Naive thymus-derived CD4-positive, alpha-beta T cell (primary cell): Measurements from ENCODE around the gene EYS. TPM values are rescaled to one million over a fixed set of nuclear protein-coding genes. Genes with fewer than 3 reads are reported as not detected.
"Not testable (repeated sequence)": the region's sequence is repeated elsewhere in the genome, so short reads cannot be mapped to it uniquely, and the experiment has no call there.

Experiments used
- ATAC-seq: fragments of 150-1000 bp; cut with Tn5 transposase; 2 replicates; pipeline ENCODE4 v1.10.0; 2021; ENCODE audit warnings: mild to moderate bottlenecking, moderate library complexity
- CTCF ChIA-PET: fragments of 350-600 bp; sonication (Branson Sonifier 250); formaldehyde crosslinking; loops from one replicate; lab custom pipeline; 2021; ENCODE audit warnings: antibody characterized with exemption; lab: Charles Lee
- POLR2A ChIA-PET: fragments of 350-600 bp; sonication (Branson Sonifier 250); formaldehyde crosslinking; loops from one replicate; lab custom pipeline; 2021; ENCODE audit warnings: antibody characterized with exemption, inconsistent platforms; lab: Charles Lee
- DNase-seq, 9 donors: peaks; one replicate each; pipeline versions ENCODE4 v3.0.0 to v3.0.0-alpha.2; 2020 to 2022; ENCODE audit warnings: mixed read lengths in 1 of 9
- H3K27ac ChIP-seq: one replicate; pipeline ENCODE4 v1.7.0; 2013; ENCODE audit warnings: mild to moderate bottlenecking, low read depth, low read length, moderate library complexity
- H3K27me3 ChIP-seq, 2 donors: one replicate each; pipeline ENCODE4 v1.7.0; 2013; ENCODE audit warnings: low read length in 2 of 2, mild to moderate bottlenecking in 2 of 2, moderate library complexity in 2 of 2; ENCODE audit not compliant: control insufficient read depth in 2 of 2, insufficient read depth in 2 of 2
- H3K36me3 ChIP-seq, 3 experiments: 1 replicate in 2 of 3; 2 replicates in 1 of 3; pipeline ENCODE4 v1.7.0; 2013; ENCODE audit warnings: low read length in 3 of 3, mild to moderate bottlenecking in 3 of 3, moderate library complexity in 1 of 3; ENCODE audit not compliant: insufficient read depth in 3 of 3, control insufficient read depth in 2 of 3
- H3K4me1 ChIP-seq, 2 donors: one replicate each; pipeline ENCODE4 v1.7.0; 2013; ENCODE audit warnings: low read length in 2 of 2, mild to moderate bottlenecking in 2 of 2, moderate library complexity in 1 of 2; ENCODE audit not compliant: control insufficient read depth in 2 of 2, insufficient read depth in 2 of 2
- H3K4me3 ChIP-seq: 2 replicates; pipeline ENCODE4 v1.7.0; 2013; ENCODE audit warnings: mild to moderate bottlenecking, low read length
- H3K9me3 ChIP-seq, 3 experiments: 1 replicate in 2 of 3; 2 replicates in 1 of 3; pipeline ENCODE4 v1.7.0; 2013; ENCODE audit warnings: low read length in 3 of 3; ENCODE audit not compliant: control insufficient read depth in 2 of 3
- H3K27ac Mint-ChIP-seq, 9 donors: one replicate each; pipeline ENCODE4 v1.8.0; 2020 to 2022; ENCODE audit warnings: mixed read lengths in 9 of 9, mild to moderate bottlenecking in 8 of 9, moderate library complexity in 5 of 9, inconsistent platforms in 2 of 9
- H3K27me3 Mint-ChIP-seq, 5 donors: one replicate each; pipeline ENCODE4 v1.8.0; 2021 to 2022; ENCODE audit warnings: mixed read lengths in 5 of 5, mild to moderate bottlenecking in 1 of 5
- H3K36me3 Mint-ChIP-seq, 5 donors: one replicate each; pipeline ENCODE4 v1.8.0; 2020 to 2022; ENCODE audit warnings: mixed read lengths in 5 of 5, mild to moderate bottlenecking in 3 of 5, inconsistent platforms in 1 of 5
- H3K4me1 Mint-ChIP-seq, 7 donors: one replicate each; pipeline ENCODE4 v1.8.0; 2020 to 2022; ENCODE audit warnings: mixed read lengths in 7 of 7, mild to moderate bottlenecking in 3 of 7, inconsistent platforms in 1 of 7
- H3K4me3 Mint-ChIP-seq, 10 donors: one replicate each; pipeline ENCODE4 v1.8.0; 2020 to 2022; ENCODE audit warnings: mild to moderate bottlenecking in 10 of 10, mixed read lengths in 10 of 10, moderate library complexity in 6 of 10, inconsistent platforms in 2 of 10
- H3K9me3 Mint-ChIP-seq, 11 donors: one replicate each; pipeline ENCODE4 v1.8.0; 2020 to 2022; ENCODE audit warnings: mixed read lengths in 11 of 11, mild to moderate bottlenecking in 4 of 11, inconsistent platforms in 1 of 11, moderate library complexity in 1 of 11
- intact Hi-C, 2 donors: fragments of 100-400 bp; cut with micrococcal nuclease; formaldehyde crosslinking; loops; one replicate each; pipeline ENCODE4 v1.15.1; 2023
- polyA plus RNA-seq, 2 donors: library from polyadenylated mRNA; unstranded; fragments of 300-500 nt; fragmentation: Illumina TruSeq; gene quantifications; one replicate each; pipeline ENCODE4 v1.2.3, GENCODE V29; 2021
- total RNA-seq, 6 experiments: library from RNA in 5 of 6; stranded (reverse) in 5 of 6; gene quantifications; 1 replicate in 5 of 6; 2 replicates in 1 of 6; pipeline ENCODE4 v1.2.3 and lab custom pipeline; 2021 to 2026

The EYS gene
- total and polyA plus RNA-seq, 7 experiments from 2014 or later: 0.07 to 0.21 (median 0.13) TPM; not detected in 4

DNA sequence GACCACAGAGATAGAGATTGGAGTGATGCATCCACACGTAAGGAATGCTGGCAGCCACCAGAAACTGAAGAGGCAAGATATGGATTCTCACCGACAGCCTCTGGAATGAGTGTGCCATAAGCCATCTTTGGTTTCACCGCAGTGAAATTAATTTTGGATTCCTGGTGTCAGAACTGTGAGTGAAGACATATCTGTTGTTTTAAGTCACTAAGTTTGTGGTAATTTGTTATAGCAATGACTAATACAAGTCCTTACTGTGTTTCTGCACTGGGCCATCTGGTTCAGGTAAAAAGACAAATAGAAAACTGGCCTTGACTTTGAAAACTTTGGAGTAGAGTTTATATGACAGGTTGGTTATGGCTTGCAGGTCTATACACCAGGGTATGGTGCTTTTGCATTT is 1809.6 kb downstream of the EYS start:
- Mint-ChIP-seq H3K4me3 (no peak overlapping the region), H3K9me3 (peaks cover 0 to 4% (median 0%) of the 10 kb centered on the region in 11 donors), H3K36me3 (no peaks in the 10 kb centered on the region), H3K4me1 (no peaks in the 10 kb centered on the region), H3K27ac (no peak overlapping the region), H3K27me3 (no peaks in the 10 kb centered on the region)
- H3K4me3 ChIP-seq: no peak overlapping the region
- intact Hi-C loops: no loop called here
- CTCF ChIA-PET: no interaction called here
- ATAC-seq (no peak), DNase-seq (no peak)
- H3K27me3 ChIP-seq: no peaks in the 10 kb centered on the region
- no peaks in the 10 kb centered on the region for H3K9me3 ChIP-seq
- no peaks in the 10 kb centered on the region for H3K36me3 ChIP-seq
- POLR2A ChIA-PET: no interaction called here
- no peaks in the 10 kb centered on the region for H3K4me1 ChIP-seq
- H3K27ac ChIP-seq: no peak overlapping the region

GRCh38 chr6:63888416-63888815 is 1818.6 kb downstream of the EYS start:
- H3K27ac ChIP-seq: no peak overlapping the region
- DNase-seq (no peak), ATAC-seq (no peak)
- H3K36me3 ChIP-seq: no peaks in the 10 kb centered on the region
- peaks cover 0 to 11% (median 4%) of the 10 kb centered on the region in 11 donors for H3K9me3 Mint-ChIP-seq
- no peaks in the 10 kb centered on the region for H3K4me1 Mint-ChIP-seq
- peaks cover 0 to 7% (median 0%) of the 10 kb centered on the region in 5 donors for H3K36me3 Mint-ChIP-seq
- POLR2A ChIA-PET: no interaction called here
- peaks cover 0 to 17% (median 6%) of the 10 kb centered on the region in 5 donors for H3K27me3 Mint-ChIP-seq
- intact Hi-C loops: no loop called here
- no peaks in the 10 kb centered on the region for H3K27me3 ChIP-seq
- H3K27ac Mint-ChIP-seq: no peak overlapping the region
- CTCF ChIA-PET: no interaction called here
- no peak overlapping the region for H3K4me3 ChIP-seq
- H3K4me3 Mint-ChIP-seq: no peak overlapping the region
- no peaks in the 10 kb centered on the region for H3K9me3 ChIP-seq
- no peaks in the 10 kb centered on the region for H3K4me1 ChIP-seq

DNA sequence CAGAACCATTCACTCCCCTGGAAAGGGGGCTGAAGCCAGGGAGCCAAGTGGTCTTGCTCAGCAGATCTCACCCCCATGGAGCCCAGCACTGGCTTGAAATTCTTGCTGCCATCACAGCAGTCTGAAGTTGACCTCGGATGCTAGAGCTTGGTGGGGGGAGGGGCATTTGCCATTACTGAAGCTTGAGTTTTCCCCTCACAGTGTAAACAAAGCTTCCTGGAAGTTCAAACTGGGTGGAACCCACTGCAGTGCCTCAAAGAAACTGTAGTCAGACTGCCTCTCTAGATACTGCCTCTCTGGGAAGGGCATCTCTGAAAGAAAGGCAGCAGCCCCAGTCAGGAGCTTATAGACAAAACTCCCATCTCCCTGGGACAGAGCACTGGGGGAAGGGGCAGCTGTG is 1819.2 kb downstream of the EYS start:
- CTCF ChIA-PET, H3K9me3 ChIP-seq, H3K27ac ChIP-seq, H3K4me3 Mint-ChIP-seq, H3K4me1 Mint-ChIP-seq, ATAC-seq, H3K4me1 ChIP-seq, H3K27me3 ChIP-seq, H3K27ac Mint-ChIP-seq, H3K4me3 ChIP-seq, H3K36me3 ChIP-seq, H3K36me3 Mint-ChIP-seq, intact Hi-C loops, DNase-seq, POLR2A ChIA-PET: not testable (repeated sequence)
- Mint-ChIP-seq H3K27me3 (peaks cover 0 to 17% (median 6%) of the 10 kb centered on the region in 5 donors), H3K9me3 (peaks cover 0 to 12% (median 4%) of the 10 kb centered on the region in 11 donors)

GRCh38 chr6:63887002-63887751 is 1819.8 kb downstream of the EYS start:
- Mint-ChIP-seq H3K36me3 (peaks cover 0 to 7% (median 0%) of the 10 kb centered on the region in 5 donors), H3K9me3 (peaks cover 0 to 9% (median 4%) of the 10 kb centered on the region in 11 donors)
- intact Hi-C loops: no loop called here

GRCh38 chr6:63886341-63886740 is 1820.7 kb downstream of the EYS start:
- DNase-seq (no peak), ATAC-seq (no peak)
- Mint-ChIP-seq H3K27me3 (peaks cover 0 to 17% (median 6%) of the 10 kb centered on the region in 5 donors), H3K36me3 (peaks cover 0 to 7% (median 0%) of the 10 kb centered on the region in 5 donors), H3K27ac (no peak overlapping the region), H3K4me1 (no peaks in the 10 kb centered on the region), H3K9me3 (peaks cover 0 to 9% (median 3%) of the 10 kb centered on the region in 11 donors), H3K4me3 (no peak overlapping the region)
- ChIA-PET POLR2A (no interaction called here), CTCF (no interaction called here)
- Histone ChIP-seq H3K27me3 (no peaks in the 10 kb centered on the region), H3K9me3 (no peaks in the 10 kb centered on the region), H3K36me3 (no peaks in the 10 kb centered on the region), H3K27ac (no peak overlapping the region), H3K4me3 (no peak overlapping the region), H3K4me1 (no peaks in the 10 kb centered on the region)
- intact Hi-C loops: no loop called here

More at GRCh38 chr6:63887002-63887751, 1819.8 kb downstream of the EYS start:
- peaks cover 0 to 17% (median 6%) of the 10 kb centered on the region in 5 donors for H3K27me3 Mint-ChIP-seq
- DNase-seq: no peak
- POLR2A ChIA-PET: no interaction called here
- Histone ChIP-seq H3K9me3 (no peaks in the 10 kb centered on the region), H3K4me3 (no peak overlapping the region), H3K4me1 (no peaks in the 10 kb centered on the region), H3K27me3 (no peaks in the 10 kb centered on the region), H3K27ac (no peak overlapping the region), H3K36me3 (no peaks in the 10 kb centered on the region)
- H3K4me3 Mint-ChIP-seq: no peak overlapping the region
- no peaks in the 10 kb centered on the region for H3K4me1 Mint-ChIP-seq
- ATAC-seq: no peak
- CTCF ChIA-PET: no interaction called here
- no peak overlapping the region for H3K27ac Mint-ChIP-seq

DNA sequence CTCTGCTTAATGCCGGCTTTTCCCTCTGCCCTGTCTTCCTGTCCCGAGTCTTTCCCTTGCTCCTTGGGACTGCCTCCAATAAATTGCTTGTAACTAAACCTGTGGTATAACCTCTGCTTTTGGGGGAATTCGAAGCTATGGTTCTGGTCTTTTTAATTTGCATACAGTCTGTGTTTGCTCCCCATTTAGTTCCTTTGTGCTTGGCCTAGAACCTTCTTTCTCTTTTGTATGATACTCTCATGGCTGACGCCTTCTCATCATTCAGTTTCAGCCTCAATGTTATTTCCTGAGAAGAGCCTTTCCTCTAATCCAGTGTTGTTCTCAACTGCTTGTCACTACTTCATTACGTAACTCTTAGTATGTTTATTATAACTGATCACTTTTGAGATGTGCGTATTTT is 1823.4 kb downstream of the EYS start:
- CTCF ChIA-PET: no interaction called here
- Mint-ChIP-seq H3K9me3 (peaks cover 0 to 14% (median under 1%) of the 10 kb centered on the region in 11 donors), H3K27ac (no peak overlapping the region), H3K4me1 (no peaks in the 10 kb centered on the region), H3K4me3 (no peak overlapping the region), H3K27me3 (peaks cover 0 to 10% (median 6%) of the 10 kb centered on the region in 5 donors), H3K36me3 (peaks cover 0 to under 1% (median 0%) of the 10 kb centered on the region in 5 donors)
- DNase-seq (no peak), ATAC-seq (no peak)
- Histone ChIP-seq H3K36me3 (no peaks in the 10 kb centered on the region), H3K27ac (no peak overlapping the region), H3K4me1 (no peaks in the 10 kb centered on the region), H3K4me3 (no peak overlapping the region), H3K27me3 (no peaks in the 10 kb centered on the region), H3K9me3 (no peaks in the 10 kb centered on the region)
- intact Hi-C loops: no loop called here
- POLR2A ChIA-PET: no interaction called here

DNA sequence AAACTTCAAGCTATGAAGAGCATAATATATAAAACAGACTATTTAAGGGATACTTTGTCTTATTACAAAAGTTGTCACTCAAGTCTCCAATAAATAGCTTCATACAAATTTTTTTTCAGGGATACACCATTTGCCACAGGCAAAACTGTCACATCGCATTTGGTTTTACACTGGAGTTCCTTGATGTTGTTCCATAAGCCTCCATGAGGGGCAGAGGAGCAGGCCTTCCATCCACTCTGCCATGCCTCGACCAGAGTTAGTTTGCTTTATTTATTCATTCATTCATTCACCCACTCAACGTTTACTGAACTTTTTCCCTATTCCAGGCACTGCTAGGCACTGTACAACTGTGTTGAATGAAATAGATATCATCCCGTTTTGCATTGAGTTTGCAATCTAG is 1824.8 kb downstream of the EYS start:
- Histone ChIP-seq H3K4me1 (no peaks in the 10 kb centered on the region), H3K27ac (no peak overlapping the region), H3K36me3 (no peaks in the 10 kb centered on the region), H3K9me3 (no peaks in the 10 kb centered on the region), H3K4me3 (no peak overlapping the region), H3K27me3 (no peaks in the 10 kb centered on the region)
- Mint-ChIP-seq H3K9me3 (peaks cover 0 to 16% (median 2%) of the 10 kb centered on the region in 11 donors), H3K27me3 (peaks cover 0 to 7% (median 4%) of the 10 kb centered on the region in 5 donors), H3K36me3 (peaks cover 0 to 4% (median 0%) of the 10 kb centered on the region in 5 donors), H3K4me3 (no peak overlapping the region), H3K4me1 (no peaks in the 10 kb centered on the region), H3K27ac (no peak overlapping the region)
- intact Hi-C loops: no loop called here
- CTCF ChIA-PET: no interaction called here
- DNase-seq (no peak), ATAC-seq (no peak)
- POLR2A ChIA-PET: no interaction called here
